Measurements from ENCODE around the gene HDAC10.
"Not testable (repeated sequence)": the region's sequence is repeated elsewhere in the genome, so short reads cannot be mapped to it uniquely, and the experiment has no call there.

The HDAC10 gene

GRCh38 chr22:50285568-50286229 lies 34.6 kb upstream of the HDAC10 start:
- DNase-seq (ENCODE audit: low read depth in 2 of 2) = no peak

GRCh38 chr22:50284479-50284878 lies 33.4 kb upstream of the HDAC10 start:
- DNase-seq (ENCODE audit: low read depth in 2 of 2) = no peak

- no peak for DNase-seq (ENCODE audit: low read depth in 2 of 2)
Observed at GRCh38 chr22:50283821-50284220, 32.8 kb upstream of the HDAC10 start.

- no peak for DNase-seq (ENCODE audit: low read depth in 2 of 2)
Observed at GRCh38 chr22:50282361-50283155, 31.5 kb upstream of the HDAC10 start.

- no peak for DNase-seq (ENCODE audit: low read depth in 2 of 2)
Observed at GRCh38 chr22:50281957-50282356, 30.9 kb upstream of the HDAC10 start.

- no peak for DNase-seq (ENCODE audit: low read depth in 2 of 2)
Observed at GRCh38 chr22:50281384-50281760, 30.3 kb upstream of the HDAC10 start.

- DNase-seq (ENCODE audit: low read depth in 2 of 2) = no peak
Observed at GRCh38 chr22:50280708-50281383, 29.8 kb upstream of the HDAC10 start.

- no peak for DNase-seq (ENCODE audit: low read depth in 2 of 2)
Observed at GRCh38 chr22:50280022-50280707, 29.1 kb upstream of the HDAC10 start.

GRCh38 chr22:50278956-50279619 lies 28.0 kb upstream of the HDAC10 start:
- no peak for DNase-seq (ENCODE audit: low read depth in 2 of 2)

GRCh38 chr22:50278461-50278860 lies 27.4 kb upstream of the HDAC10 start:
- no peak for DNase-seq (ENCODE audit: low read depth in 2 of 2)

GRCh38 chr22:50277761-50278160 lies 26.7 kb upstream of the HDAC10 start:
- DNase-seq (ENCODE audit: low read depth in 2 of 2) = no peak

GRCh38 chr22:50276143-50276542 lies 25.1 kb upstream of the HDAC10 start:
- peak in 1 of 2 donors; percentile 43 for DNase-seq (ENCODE audit: low read depth in 2 of 2)

GRCh38 chr22:50275181-50276055 lies 24.4 kb upstream of the HDAC10 start:
- no peak for DNase-seq (ENCODE audit: low read depth in 2 of 2)

GRCh38 chr22:50274771-50275170 lies 23.7 kb upstream of the HDAC10 start:
- DNase-seq (ENCODE audit: low read depth in 2 of 2) = no peak

GRCh38 chr22:50274311-50274710 lies 23.2 kb upstream of the HDAC10 start:
- DNase-seq (ENCODE audit: low read depth in 2 of 2) = no peak

GRCh38 chr22:50273781-50274180 lies 22.7 kb upstream of the HDAC10 start:
- not testable (repeated sequence) for DNase-seq (ENCODE audit: low read depth in 2 of 2)

- not testable (repeated sequence) for DNase-seq (ENCODE audit: low read depth in 2 of 2)
Observed at GRCh38 chr22:50273352-50273751, 22.3 kb upstream of the HDAC10 start.

GRCh38 chr22:50272044-50272802 lies 21.2 kb upstream of the HDAC10 start:
- no peak for DNase-seq (ENCODE audit: low read depth in 2 of 2)

GRCh38 chr22:50271519-50271970 lies 20.5 kb upstream of the HDAC10 start:
- peak in 1 of 2 donors; percentile 32 for DNase-seq (ENCODE audit: low read depth in 2 of 2)
